GM04503 (cell line): Measurements from ENCODE around the gene TREML2.

ENCODE experiments used
- DNase-seq: peaks from one replicate; pipeline ENCODE4 v3.0.0-alpha.2; 2012; ENCODE audit warnings: low read depth

The TREML2 gene

GRCh38 chr6:41176189-41176588 lies 24.8 kb downstream of the TREML2 start:
- DNase-seq, result no peak

- no peak for DNase-seq
Measured at GRCh38 chr6:41175084-41175483, 25.9 kb downstream of the TREML2 start.

GRCh38 chr6:41174610-41175009 lies 26.3 kb downstream of the TREML2 start:
- DNase-seq, result no peak

GRCh38 chr6:41171908-41172307 lies 29.0 kb downstream of the TREML2 start:
- DNase-seq, result no peak

- DNase-seq, result no peak
Measured at GRCh38 chr6:41170547-41171160, 30.3 kb downstream of the TREML2 start.

- no peak for DNase-seq
Measured at GRCh38 chr6:41167173-41167963, 33.6 kb downstream of the TREML2 start.

GRCh38 chr6:41164551-41165120 lies 36.3 kb downstream of the TREML2 start:
- no peak for DNase-seq

- DNase-seq, result no peak
Measured at GRCh38 chr6:41163419-41163717, 37.6 kb downstream of the TREML2 start.

GRCh38 chr6:41162687-41163418 lies 38.1 kb downstream of the TREML2 start, which contains the start of gene TREM2:
Gene TREM2, minus strand, starts transcription at chr6:41163116. Its CDS starts 34 bp downstream, at chr6:41163082.
- no peak for DNase-seq

- DNase-seq, result no peak
Measured at GRCh38 chr6:41161851-41162552, 38.9 kb downstream of the TREML2 start.

GRCh38 chr6:41161380-41161779 lies 39.6 kb downstream of the TREML2 start:
- no peak for DNase-seq

GRCh38 chr6:41160933-41161332 lies 40.0 kb downstream of the TREML2 start:
- DNase-seq, result no peak

GRCh38 chr6:41159415-41160082 lies 41.4 kb downstream of the TREML2 start:
- DNase-seq, result no peak

GRCh38 chr6:41157323-41157722 lies 43.6 kb downstream of the TREML2 start:
- DNase-seq, result no peak

- no peak for DNase-seq
Measured at GRCh38 chr6:41156771-41157170, 44.2 kb downstream of the TREML2 start.

GRCh38 chr6:41156001-41156400 lies 44.9 kb downstream of the TREML2 start:
- DNase-seq, result no peak

GRCh38 chr6:41155132-41155805 lies 45.7 kb downstream of the TREML2 start:
- no peak for DNase-seq

GRCh38 chr6:41153992-41154625 lies 46.8 kb downstream of the TREML2 start, which contains the start of gene TREML1:
Gene TREML1, minus strand, starts transcription at chr6:41154347. Its CDS starts 59 bp downstream, at chr6:41154288.
- DNase-seq, result no peak

GRCh38 chr6:41153451-41153850 lies 47.5 kb downstream of the TREML2 start:
- DNase-seq, result no peak

GRCh38 chr6:41150671-41151070 lies 50.3 kb downstream of the TREML2 start:
- DNase-seq, result no peak
